ENCODE results near the gene CCDC188.

DNA sequence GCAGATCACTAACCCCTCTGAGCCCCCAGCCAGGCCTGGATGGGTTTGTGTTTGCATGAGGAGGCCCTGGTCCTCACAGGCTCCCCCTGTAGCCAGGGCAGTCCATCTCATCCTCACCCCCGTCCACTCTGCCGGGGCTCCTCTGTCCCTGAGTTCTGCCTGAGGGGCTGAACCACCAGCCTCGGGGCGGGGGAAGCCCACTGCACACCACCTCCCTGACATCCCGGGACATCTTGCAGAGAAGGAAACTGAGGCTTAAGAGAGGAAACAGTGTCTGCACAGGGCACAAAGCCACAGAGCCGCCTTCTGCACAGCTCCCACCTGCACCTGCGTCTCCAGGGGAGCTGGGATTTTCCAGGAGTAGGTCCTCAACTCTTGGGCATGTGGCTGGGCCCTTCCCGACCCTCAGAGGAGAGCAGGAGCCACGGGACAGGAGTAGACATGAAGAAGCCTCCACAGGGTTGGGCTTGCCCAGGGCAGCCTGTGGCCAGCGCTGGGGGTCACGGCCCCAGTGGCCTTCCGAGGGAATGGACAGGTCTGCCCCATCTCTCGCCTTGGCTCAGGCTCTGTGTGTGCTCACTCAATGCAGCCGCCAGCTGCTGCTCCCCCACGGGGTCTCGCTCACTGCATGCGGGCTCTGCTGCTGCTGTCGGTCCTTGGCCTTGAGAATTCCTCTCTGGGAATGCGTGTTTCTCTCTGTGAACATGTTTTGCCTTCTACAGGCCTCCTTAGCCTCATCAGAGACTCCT is 45.4 kb upstream of the CCDC188 start:
- TF ChIP-seq, protein P1, sequence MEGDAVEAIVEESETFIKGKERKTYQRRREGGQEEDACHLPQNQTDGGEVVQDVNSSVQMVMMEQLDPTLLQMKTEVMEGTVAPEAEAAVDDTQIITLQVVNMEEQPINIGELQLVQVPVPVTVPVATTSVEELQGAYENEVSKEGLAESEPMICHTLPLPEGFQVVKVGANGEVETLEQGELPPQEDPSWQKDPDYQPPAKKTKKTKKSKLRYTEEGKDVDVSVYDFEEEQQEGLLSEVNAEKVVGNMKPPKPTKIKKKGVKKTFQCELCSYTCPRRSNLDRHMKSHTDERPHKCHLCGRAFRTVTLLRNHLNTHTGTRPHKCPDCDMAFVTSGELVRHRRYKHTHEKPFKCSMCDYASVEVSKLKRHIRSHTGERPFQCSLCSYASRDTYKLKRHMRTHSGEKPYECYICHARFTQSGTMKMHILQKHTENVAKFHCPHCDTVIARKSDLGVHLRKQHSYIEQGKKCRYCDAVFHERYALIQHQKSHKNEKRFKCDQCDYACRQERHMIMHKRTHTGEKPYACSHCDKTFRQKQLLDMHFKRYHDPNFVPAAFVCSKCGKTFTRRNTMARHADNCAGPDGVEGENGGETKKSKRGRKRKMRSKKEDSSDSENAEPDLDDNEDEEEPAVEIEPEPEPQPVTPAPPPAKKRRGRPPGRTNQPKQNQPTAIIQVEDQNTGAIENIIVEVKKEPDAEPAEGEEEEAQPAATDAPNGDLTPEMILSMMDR (IDR thresholded peaks at IDR 0.05), result no peak
- no peak for TF ChIP-seq EZH2 (IDR thresholded peaks at IDR 0.05; ENCODE audit: borderline replicate concordance, insufficient read depth, low read depth, low read length, poor library complexity, severe bottlenecking)
